Measurements from ENCODE around the gene LRP1B. TPM values are rescaled to one million over a fixed set of nuclear protein-coding genes. Genes with fewer than 3 reads are reported as not detected.

The LRP1B gene
- total RNA-seq, 1 donor from 2014 or later: 71.4 TPM

GRCh38 chr2:142040556-142040955 is 90.3 kb downstream of the LRP1B start:
- no peak for DNase-seq

- no peak for DNase-seq
These were observed 92.0 kb downstream of the LRP1B start for GRCh38 chr2:142038826-142039225.

GRCh38 chr2:142037744-142038143 is 93.1 kb downstream of the LRP1B start:
- no peak for DNase-seq

GRCh38 chr2:142037066-142037465 is 93.8 kb downstream of the LRP1B start:
- DNase-seq: no peak

GRCh38 chr2:142033393-142033792 is 97.4 kb downstream of the LRP1B start:
- no peak for DNase-seq

- DNase-seq: no peak
These were observed 99.2 kb downstream of the LRP1B start for GRCh38 chr2:142031656-142032055.

- DNase-seq: no peak
These were observed 100.1 kb downstream of the LRP1B start for GRCh38 chr2:142030735-142031134.

- no peak for DNase-seq
These were observed 100.8 kb downstream of the LRP1B start for GRCh38 chr2:142029974-142030373.

GRCh38 chr2:142025394-142025793 is 105.4 kb downstream of the LRP1B start:
- DNase-seq: no peak

GRCh38 chr2:142020368-142020767 is 110.4 kb downstream of the LRP1B start:
- DNase-seq: no peak

- no peak for DNase-seq
These were observed 116.3 kb downstream of the LRP1B start for GRCh38 chr2:142014536-142014935.

- DNase-seq: no peak
These were observed 118.0 kb downstream of the LRP1B start for GRCh38 chr2:142012797-142013196.

GRCh38 chr2:142010477-142011270 is 120.1 kb downstream of the LRP1B start:
- DNase-seq: no peak

- DNase-seq: no peak
These were observed 122.6 kb downstream of the LRP1B start for GRCh38 chr2:142008135-142008744.

GRCh38 chr2:141994066-141994465 is 136.8 kb downstream of the LRP1B start:
- no peak for DNase-seq

GRCh38 chr2:141992695-141993094 is 138.1 kb downstream of the LRP1B start:
- no peak for DNase-seq

GRCh38 chr2:141968433-141968832 is 162.4 kb downstream of the LRP1B start:
- no peak for DNase-seq

GRCh38 chr2:141967980-141968379 is 162.8 kb downstream of the LRP1B start:
- no peak for DNase-seq

GRCh38 chr2:141967503-141967902 is 163.3 kb downstream of the LRP1B start:
- no peak for DNase-seq

- no peak for DNase-seq
These were observed 170.9 kb downstream of the LRP1B start for GRCh38 chr2:141959941-141960340.

GRCh38 chr2:141959016-141959415 is 171.8 kb downstream of the LRP1B start:
- no peak for DNase-seq

GRCh38 chr2:141957827-141958450 is 172.9 kb downstream of the LRP1B start:
- DNase-seq: peak; percentile 13

GRCh38 chr2:141957321-141957720 is 173.5 kb downstream of the LRP1B start:
- no peak for DNase-seq

Data from occipital lobe (tissue), 2 donors.